Measurements from ENCODE around the gene KPNA4. TPM values are rescaled to one million over a fixed set of nuclear protein-coding genes. Genes with fewer than 3 reads are reported as not detected.

The KPNA4 gene
- total and polyA plus RNA-seq, 3 donors from 2014 or later = 33.1 to 39.6 (median 35.7) TPM

DNA sequence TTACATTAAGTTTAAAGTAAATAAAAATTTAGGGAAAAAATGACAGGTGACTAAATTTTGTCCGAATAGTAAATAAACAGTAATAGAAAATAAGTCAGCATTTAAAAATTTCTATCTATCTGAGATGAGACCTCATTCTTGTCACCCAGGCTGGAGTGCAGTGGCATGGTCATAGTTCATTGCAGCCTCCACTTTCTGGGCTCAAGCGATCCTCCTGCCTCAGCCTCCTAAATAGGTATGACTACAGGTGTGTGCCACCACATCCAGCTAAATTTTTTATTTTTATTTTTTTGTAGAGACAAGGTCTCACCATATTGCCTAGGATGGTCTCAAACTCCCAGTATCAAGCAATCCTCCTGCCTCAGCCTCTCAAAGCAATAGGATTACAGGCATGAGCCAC, 7.8 kb downstream of the KPNA4 start:
- 99 to 100% methylated on average over 2 of the region's 2 CpGs for WGBS, 2 donors
- TF ChIP-seq, protein P1, sequence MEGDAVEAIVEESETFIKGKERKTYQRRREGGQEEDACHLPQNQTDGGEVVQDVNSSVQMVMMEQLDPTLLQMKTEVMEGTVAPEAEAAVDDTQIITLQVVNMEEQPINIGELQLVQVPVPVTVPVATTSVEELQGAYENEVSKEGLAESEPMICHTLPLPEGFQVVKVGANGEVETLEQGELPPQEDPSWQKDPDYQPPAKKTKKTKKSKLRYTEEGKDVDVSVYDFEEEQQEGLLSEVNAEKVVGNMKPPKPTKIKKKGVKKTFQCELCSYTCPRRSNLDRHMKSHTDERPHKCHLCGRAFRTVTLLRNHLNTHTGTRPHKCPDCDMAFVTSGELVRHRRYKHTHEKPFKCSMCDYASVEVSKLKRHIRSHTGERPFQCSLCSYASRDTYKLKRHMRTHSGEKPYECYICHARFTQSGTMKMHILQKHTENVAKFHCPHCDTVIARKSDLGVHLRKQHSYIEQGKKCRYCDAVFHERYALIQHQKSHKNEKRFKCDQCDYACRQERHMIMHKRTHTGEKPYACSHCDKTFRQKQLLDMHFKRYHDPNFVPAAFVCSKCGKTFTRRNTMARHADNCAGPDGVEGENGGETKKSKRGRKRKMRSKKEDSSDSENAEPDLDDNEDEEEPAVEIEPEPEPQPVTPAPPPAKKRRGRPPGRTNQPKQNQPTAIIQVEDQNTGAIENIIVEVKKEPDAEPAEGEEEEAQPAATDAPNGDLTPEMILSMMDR (IDR thresholded peaks at IDR 0.05) = no peak
- TF ChIP-seq POLR2A (IDR thresholded peaks at IDR 0.05) = no peak
- no peak overlapping the region for H3K4me3 ChIP-seq
- intact Hi-C loops (cut with DNase I; ENCODE audit: low total_unique reads) = no loop called here
- no peak for DNase-seq
- H3K4me1 ChIP-seq = peaks cover 15% of the 10 kb centered on the region
- H3K27me3 ChIP-seq = no peaks in the 10 kb centered on the region
- no peaks in the 10 kb centered on the region for H3K36me3 ChIP-seq (ENCODE audit: low read depth, missing control alignments)
- no peaks in the 10 kb centered on the region for H3K9me3 ChIP-seq
- H3K27ac ChIP-seq = no peak overlapping the region

DNA sequence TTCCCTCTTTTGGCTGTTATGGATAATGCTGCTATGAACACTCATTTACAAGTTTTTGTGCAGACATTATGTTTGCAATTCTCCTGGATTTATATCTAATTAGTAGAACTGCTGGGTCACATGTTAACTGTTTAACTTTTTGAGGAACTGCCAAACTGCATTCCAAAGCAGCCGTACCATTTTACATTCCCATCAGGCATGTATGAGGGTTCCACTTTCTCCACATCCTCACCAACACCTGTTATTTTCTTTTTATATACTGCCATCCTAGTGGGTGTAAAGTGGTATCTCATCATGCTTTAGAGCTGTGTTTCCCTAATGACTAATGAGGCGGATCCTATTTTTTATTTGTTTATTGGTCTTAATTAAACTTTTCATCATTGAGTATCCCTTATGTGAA, 9.2 kb downstream of the KPNA4 start:
- WGBS, 2 donors = 83 to 93% methylated on average over 2 of the region's 2 CpGs
- TF ChIP-seq POLR2A (IDR thresholded peaks at IDR 0.05) = no peak
- TF ChIP-seq, protein P1 (IDR thresholded peaks at IDR 0.05) = no peak
- Histone ChIP-seq H3K9me3 (no peaks in the 10 kb centered on the region), H3K36me3 (ENCODE audit: low read depth, missing control alignments) (no peaks in the 10 kb centered on the region), H3K27ac (no peak overlapping the region), H3K4me3 (no peak overlapping the region), H3K4me1 (peaks cover 5% of the 10 kb centered on the region), H3K27me3 (no peaks in the 10 kb centered on the region)
- intact Hi-C loops (cut with DNase I; ENCODE audit: low total_unique reads) = no loop called here
- no peak for DNase-seq

DNA sequence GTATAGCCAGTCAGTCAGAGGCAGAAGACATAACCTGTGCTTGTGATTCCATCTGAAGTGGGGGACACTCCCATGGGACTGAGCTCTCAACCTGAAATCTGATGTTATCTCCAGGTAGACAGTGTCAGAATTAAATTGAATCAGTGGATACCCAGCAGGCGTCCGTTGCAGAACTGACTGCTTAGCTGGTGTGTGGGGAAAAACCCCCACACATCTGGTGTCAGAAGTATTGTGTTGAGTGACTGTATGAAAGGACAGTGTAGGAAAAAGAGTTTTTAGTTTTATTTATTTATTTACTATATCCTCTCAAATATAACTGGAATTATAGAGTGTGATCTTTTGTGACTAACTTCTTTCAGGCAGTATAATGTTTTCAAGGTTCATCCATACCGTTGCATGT, 10.4 kb downstream of the KPNA4 start:
- 97 to 99% methylated on average over 3 of the region's 3 CpGs for WGBS, 2 donors
- Histone ChIP-seq H3K4me1 (no peaks in the 10 kb centered on the region), H3K4me3 (no peak overlapping the region), H3K27me3 (no peaks in the 10 kb centered on the region), H3K27ac (no peak overlapping the region), H3K9me3 (no peaks in the 10 kb centered on the region), H3K36me3 (ENCODE audit: low read depth, missing control alignments) (no peaks in the 10 kb centered on the region)
- no peak for DNase-seq
- intact Hi-C loops (cut with DNase I; ENCODE audit: low total_unique reads) = no loop called here
- no peak for TF ChIP-seq POLR2A (IDR thresholded peaks at IDR 0.05)
- TF ChIP-seq, protein P1 (IDR thresholded peaks at IDR 0.05) = no peak

DNA sequence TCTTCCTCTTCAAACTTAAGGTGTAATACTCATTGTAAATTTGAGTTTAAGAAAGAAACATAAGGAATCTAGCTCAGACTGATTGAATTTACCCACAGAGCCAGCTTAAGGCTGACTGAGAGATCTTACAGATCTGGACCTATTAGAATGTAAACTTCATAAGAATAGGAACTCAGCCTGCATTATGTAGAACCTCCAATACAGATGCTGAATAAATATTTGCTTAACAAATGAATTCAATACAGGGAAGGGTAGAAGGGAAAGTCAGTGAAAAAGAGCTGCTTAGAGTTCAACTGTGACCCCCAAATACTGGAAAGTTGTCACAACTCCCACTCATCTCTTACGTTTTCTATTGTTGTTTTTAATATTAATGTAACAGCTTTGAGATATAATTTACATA, 11.5 kb downstream of the KPNA4 start:
- intact Hi-C loops (cut with DNase I; ENCODE audit: low total_unique reads) = no loop called here
- Histone ChIP-seq H3K4me1 (no peaks in the 10 kb centered on the region), H3K27ac (no peak overlapping the region), H3K27me3 (no peaks in the 10 kb centered on the region), H3K36me3 (ENCODE audit: low read depth, missing control alignments) (no peaks in the 10 kb centered on the region), H3K4me3 (no peak overlapping the region), H3K9me3 (no peaks in the 10 kb centered on the region)
- no peak for TF ChIP-seq POLR2A (IDR thresholded peaks at IDR 0.05)
- TF ChIP-seq, protein P1 (IDR thresholded peaks at IDR 0.05) = no peak
- DNase-seq = no peak
- 58 to 63% methylated on average over 1 of the region's 1 CpG for WGBS, 2 donors

DNA sequence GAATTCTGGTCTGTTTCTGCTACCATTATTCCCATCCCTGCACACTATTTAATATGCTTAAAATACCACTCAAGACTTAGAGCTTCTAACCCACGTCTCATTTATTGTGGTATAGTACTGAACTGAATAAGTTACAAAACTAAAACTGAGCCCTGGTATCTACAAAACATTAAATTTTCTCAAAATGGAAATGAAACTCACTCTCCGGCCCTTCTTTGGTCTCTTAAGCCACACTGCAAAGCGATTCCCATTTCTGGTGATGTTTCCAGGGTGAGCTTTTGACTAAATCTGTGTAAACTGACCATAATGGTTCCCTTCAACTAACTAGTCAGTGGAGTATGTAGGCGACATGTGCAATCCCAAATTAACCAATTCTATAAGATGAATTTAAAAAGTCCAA, 18.6 kb downstream of the KPNA4 start:
- no peak overlapping the region for H3K27ac ChIP-seq

More for the DNA sequence above, 18.6 kb downstream of the KPNA4 start:
- Histone ChIP-seq H3K27me3 (no peaks in the 10 kb centered on the region), H3K9me3 (no peaks in the 10 kb centered on the region), H3K4me1 (no peaks in the 10 kb centered on the region), H3K4me3 (no peak overlapping the region), H3K36me3 (ENCODE audit: low read depth, missing control alignments) (no peaks in the 10 kb centered on the region)
- TF ChIP-seq POLR2A (IDR thresholded peaks at IDR 0.05) = no peak
- TF ChIP-seq, protein P1 (IDR thresholded peaks at IDR 0.05) = no peak
- intact Hi-C loops (cut with DNase I; ENCODE audit: low total_unique reads) = no loop called here
- WGBS, 2 donors = 89 to 93% methylated on average over 4 of the region's 4 CpGs
- no peak for DNase-seq

All from testis (tissue), 3 donors.